Fibroblast of lung (primary cell): Measurements from ENCODE around the gene SPPL2C.

Source experiments
- CTCF ChIP-seq, 2 donors: IDR thresholded peaks in 1 of 2; conservative IDR thresholded peaks in 1 of 2; 1 replicate in 1 of 2; 2 replicates in 1 of 2; pipeline ENCODE4 v1.5.1; 2011 to 2012; ENCODE audit warnings: low read length in 2 of 2, control low read depth in 1 of 2, inconsistent platforms in 1 of 2, low read depth in 1 of 2, mild to moderate bottlenecking in 1 of 2
- EZH2 ChIP-seq: IDR thresholded peaks from 2 replicates; pipeline ENCODE4 v1.5.1; 2012; ENCODE audit warnings: low read length, control low read depth, mild to moderate bottlenecking; ENCODE audit errors: missing control alignments

- TF ChIP-seq CTCF (conservative IDR thresholded peaks at IDR 0.05 in 1 of 2, IDR thresholded peaks at IDR 0.05 in 1 of 2; ENCODE audit: low read depth in 1 of 2, low read length in 2 of 2) (no peak), EZH2 (no peak)
These were observed 25.0 kb upstream of the SPPL2C start for GRCh38 chr17:45819632-45820031.
